Skeletal muscle tissue (tissue), 4 donors: ENCODE measurements around the gene ALDH18A1. TPM values are rescaled to one million over a fixed set of nuclear protein-coding genes. Genes with fewer than 3 reads are reported as not detected.
A peak's percentile ranks its signal among the peaks of the same experiment; 100 is the strongest.

Source experiments
- H3K27ac ChIP-seq: one replicate; pipeline ENCODE4 v1.7.0; 2013; ENCODE audit warnings: mild to moderate bottlenecking, low read depth, low read length, inconsistent platforms
- H3K27me3 ChIP-seq, 3 donors: one replicate each; pipeline ENCODE4 v1.7.0; 2013; ENCODE audit warnings: low read length in 3 of 3; ENCODE audit not compliant: control insufficient read depth in 3 of 3, insufficient read depth in 3 of 3
- H3K36me3 ChIP-seq, 3 donors: one replicate each; pipeline ENCODE4 v1.7.0; 2013; ENCODE audit warnings: low read length in 3 of 3; ENCODE audit not compliant: control insufficient read depth in 3 of 3, insufficient read depth in 3 of 3
- H3K4me1 ChIP-seq, 3 donors: one replicate each; pipeline ENCODE4 v1.7.0; 2013; ENCODE audit warnings: low read length in 3 of 3, mild to moderate bottlenecking in 3 of 3; ENCODE audit not compliant: control insufficient read depth in 3 of 3, insufficient read depth in 3 of 3
- H3K4me3 ChIP-seq, 3 donors: one replicate each; pipeline ENCODE4 v1.7.0; 2013; ENCODE audit warnings: low read length in 3 of 3
- H3K9ac ChIP-seq, 3 donors: one replicate each; pipeline ENCODE4 v1.7.0; 2013; ENCODE audit warnings: low read length in 3 of 3, mild to moderate bottlenecking in 3 of 3, moderate library complexity in 2 of 3, low read depth in 1 of 3
- H3K9me3 ChIP-seq, 3 donors: one replicate each; pipeline ENCODE4 v1.7.0; 2013; ENCODE audit warnings: low read length in 3 of 3; ENCODE audit not compliant: control insufficient read depth in 3 of 3
- total RNA-seq: library from RNA; depleted of rRNA; stranded (reverse); fragments of >200 nt; gene quantifications from one replicate; pipeline ENCODE4 v1.2.3, GENCODE V29; 2014
- donor health status: Osteomylitis.

Gene ALDH18A1
- total RNA-seq, 1 donor from 2014 or later, result 64.2 TPM

GRCh38 chr10:95601116-95601719 lies 55.3 kb downstream of the ALDH18A1 start:
- Histone ChIP-seq H3K36me3 (peaks cover 0 to 2% (median 0%) of the 10 kb centered on the region in 3 donors), H3K27ac (no peak overlapping the region), H3K4me1 (peaks cover 7 to 17% (median 8%) of the 10 kb centered on the region in 3 donors), H3K9me3 (no peaks in the 10 kb centered on the region), H3K4me3 (no peak overlapping the region), H3K9ac (no peak overlapping the region), H3K27me3 (no peaks in the 10 kb centered on the region)

GRCh38 chr10:95600158-95600557 lies 56.4 kb downstream of the ALDH18A1 start:
- Histone ChIP-seq H3K27me3 (no peaks in the 10 kb centered on the region), H3K4me1 (peaks cover 7 to 17% (median 8%) of the 10 kb centered on the region in 3 donors), H3K9ac (no peak overlapping the region), H3K4me3 (no peak overlapping the region), H3K36me3 (no peaks in the 10 kb centered on the region), H3K27ac (no peak overlapping the region), H3K9me3 (no peaks in the 10 kb centered on the region)

- no peaks in the 10 kb centered on the region for H3K9me3 ChIP-seq
- H3K4me1 ChIP-seq, result peaks cover 7 to 12% (median 8%) of the 10 kb centered on the region in 3 donors
- H3K36me3 ChIP-seq, result no peaks in the 10 kb centered on the region
- no peak overlapping the region for H3K4me3 ChIP-seq
- no peak overlapping the region for H3K9ac ChIP-seq
- no peak overlapping the region for H3K27ac ChIP-seq
- H3K27me3 ChIP-seq, result no peaks in the 10 kb centered on the region
These were observed 58.7 kb downstream of the ALDH18A1 start for GRCh38 chr10:95597788-95598187.

GRCh38 chr10:95588025-95588424 lies 68.5 kb downstream of the ALDH18A1 start:
- H3K4me3 ChIP-seq, result no peak overlapping the region

GRCh38 chr10:95579835-95580535 lies 76.5 kb downstream of the ALDH18A1 start:
- H3K27ac ChIP-seq, result no peak overlapping the region
- H3K36me3 ChIP-seq, result no peaks in the 10 kb centered on the region
- H3K4me1 ChIP-seq, result peaks cover 2 to 12% (median 5%) of the 10 kb centered on the region in 3 donors
- H3K4me3 ChIP-seq, result no peak overlapping the region
- no peak overlapping the region for H3K9ac ChIP-seq
- H3K9me3 ChIP-seq, result no peaks in the 10 kb centered on the region
- H3K27me3 ChIP-seq, result no peaks in the 10 kb centered on the region

More at GRCh38 chr10:95588025-95588424, 68.5 kb downstream of the ALDH18A1 start:
- Histone ChIP-seq H3K4me1 (no peaks in the 10 kb centered on the region), H3K27me3 (no peaks in the 10 kb centered on the region), H3K9me3 (no peaks in the 10 kb centered on the region), H3K36me3 (no peaks in the 10 kb centered on the region), H3K9ac (no peak overlapping the region), H3K27ac (no peak overlapping the region)

GRCh38 chr10:95579292-95579691 lies 77.2 kb downstream of the ALDH18A1 start:
- no peaks in the 10 kb centered on the region for H3K27me3 ChIP-seq
- H3K9me3 ChIP-seq, result no peaks in the 10 kb centered on the region
- peaks cover 5 to 19% (median 11%) of the 10 kb centered on the region in 3 donors for H3K4me1 ChIP-seq

GRCh38 chr10:95578619-95579018 lies 77.9 kb downstream of the ALDH18A1 start:
- H3K4me3 ChIP-seq, result no peak overlapping the region
- H3K27ac ChIP-seq, result no peak overlapping the region
- H3K9me3 ChIP-seq, result no peaks in the 10 kb centered on the region
- H3K27me3 ChIP-seq, result no peaks in the 10 kb centered on the region
- H3K9ac ChIP-seq, result no peak overlapping the region
- H3K36me3 ChIP-seq, result no peaks in the 10 kb centered on the region
- peaks cover 8 to 25% (median 15%) of the 10 kb centered on the region in 3 donors for H3K4me1 ChIP-seq

More at GRCh38 chr10:95579292-95579691, 77.2 kb downstream of the ALDH18A1 start:
- Histone ChIP-seq H3K36me3 (no peaks in the 10 kb centered on the region), H3K4me3 (no peak overlapping the region), H3K9ac (no peak overlapping the region), H3K27ac (no peak overlapping the region)

GRCh38 chr10:95574649-95575365 lies 81.7 kb downstream of the ALDH18A1 start:
- H3K27ac ChIP-seq, result peak overlapping the region; percentile 1

GRCh38 chr10:95573964-95574604 lies 82.4 kb downstream of the ALDH18A1 start:
- no peaks in the 10 kb centered on the region for H3K36me3 ChIP-seq
- no peaks in the 10 kb centered on the region for H3K27me3 ChIP-seq
- H3K4me3 ChIP-seq, result peak overlapping the region in 1 of 3 donors; percentile 39
- peaks cover 13 to 24% (median 20%) of the 10 kb centered on the region in 3 donors for H3K4me1 ChIP-seq
- no peaks in the 10 kb centered on the region for H3K9me3 ChIP-seq
- H3K9ac ChIP-seq, result no peak overlapping the region
- H3K27ac ChIP-seq, result no peak overlapping the region

More at GRCh38 chr10:95574649-95575365, 81.7 kb downstream of the ALDH18A1 start:
- peaks cover 13 to 24% (median 20%) of the 10 kb centered on the region in 3 donors for H3K4me1 ChIP-seq
- H3K36me3 ChIP-seq, result no peaks in the 10 kb centered on the region
- H3K9me3 ChIP-seq, result no peaks in the 10 kb centered on the region
- H3K4me3 ChIP-seq, result peak overlapping the region in 1 of 3 donors; percentile 39
- no peak overlapping the region for H3K9ac ChIP-seq
- no peaks in the 10 kb centered on the region for H3K27me3 ChIP-seq
